Right cardiac atrium (tissue), 5 donors: ENCODE measurements around the gene TRIM33. TPM values are rescaled to one million over a fixed set of nuclear protein-coding genes. Genes with fewer than 3 reads are reported as not detected.
"Not testable (repeated sequence)": the region's sequence is repeated elsewhere in the genome, so short reads cannot be mapped to it uniquely, and the experiment has no call there.

Source experiments
- ATAC-seq, 2 donors: fragments of 200-7000 bp; cut with Tn5 transposase; one replicate each; pipeline versions ENCODE4 v1.8.0 to v1.9.1; 2020; ENCODE audit warnings: moderate library complexity in 2 of 2, mild to moderate bottlenecking in 1 of 2
- DNase-seq, 3 donors: peaks; one replicate each; pipeline ENCODE4 v3.0.0-alpha.2; 2020
- H3K27ac ChIP-seq: one replicate; pipeline ENCODE4 v1.5.1; 2013; ENCODE audit warnings: mild to moderate bottlenecking, low read length, control low read depth, moderate library complexity
- H3K27me3 ChIP-seq: one replicate; pipeline ENCODE4 v1.6.1; 2013; ENCODE audit not compliant: control insufficient read depth, insufficient read depth
- H3K4me1 ChIP-seq: one replicate; pipeline ENCODE4 v1.6.1; 2013; ENCODE audit warnings: low read length; ENCODE audit not compliant: control insufficient read depth, insufficient read depth
- H3K4me3 ChIP-seq: one replicate; pipeline ENCODE4 v1.5.1; 2013; ENCODE audit warnings: low read length, control low read depth
- H3K9me3 ChIP-seq: one replicate; pipeline ENCODE4 v1.6.1; 2013; ENCODE audit warnings: low read length; ENCODE audit not compliant: control insufficient read depth
- WGBS: extraction: QIAGEN DNeasy Blood & Tissue Kit; methylation state at CpG from one replicate; pipeline ENCODE4 v1.1.7; 2013; 5-methylcytosine and 5-hydroxymethylcytosine counted together
- intact Hi-C, 4 donors: fragments of 100-400 bp; cut with DNase I; formaldehyde crosslinking; loops; one replicate each; pipeline versions ENCODE4 v1.11.0 to v1.14.0; 2022 to 2023
- polyA plus RNA-seq: library from polyadenylated mRNA; stranded (reverse); fragments of 200-250 nt; gene quantifications from one replicate; pipeline ENCODE4 v1.2.3, GENCODE V29; 2013
- total RNA-seq, 4 donors: library from RNA; stranded (reverse); fragmentation: NEBNext Ultra II Directional; extraction: Animal tissue kit (Norgen Biotek cat#: 25700); gene quantifications; one replicate each; pipeline ENCODE4 v1.2.1, GENCODE V29; 2021
- donor health status: healthy with polysubstance abuse.
- donor health status: DM: no; HTN: yes; CAD: no.
- donor health status: DM: no; HTN: no; CAD: no.
- donor health status: DM: no; HTN: yes; CAD: no; lungs with severe emphysema.
- donor health status: DM: yes; HTN: yes; CAD: no.

Gene TRIM33
- total and polyA plus RNA-seq, 5 donors = 5.2 to 23.2 (median 18.1) TPM

GRCh38 chr1:114446198-114446597 is 64.8 kb downstream of the TRIM33 start:
- intact Hi-C loops = no loop called here
- WGBS = 94% methylated on average over 1 of the region's 1 CpG
- DNase-seq (no peak), ATAC-seq (no peak)
- no peak overlapping the region for H3K4me3 ChIP-seq
- no peaks in the 10 kb centered on the region for H3K27me3 ChIP-seq
- no peak overlapping the region for H3K27ac ChIP-seq
- peaks cover 2% of the 10 kb centered on the region for H3K4me1 ChIP-seq
- H3K9me3 ChIP-seq = no peaks in the 10 kb centered on the region

- intact Hi-C loops, H3K27ac ChIP-seq, ATAC-seq, DNase-seq, H3K27me3 ChIP-seq, H3K4me3 ChIP-seq, H3K4me1 ChIP-seq, H3K9me3 ChIP-seq: not testable (repeated sequence)
- 97% methylated on average over 4 of the region's 4 CpGs for WGBS
Measured at GRCh38 chr1:114443226-114443625, 67.8 kb downstream of the TRIM33 start.

- intact Hi-C loops = no loop called here
- 73% methylated on average over 3 of the region's 3 CpGs for WGBS
- ATAC-seq (no peak), DNase-seq (no peak)
- Histone ChIP-seq H3K27ac (no peak overlapping the region), H3K4me3 (no peak overlapping the region), H3K4me1 (no peaks in the 10 kb centered on the region), H3K27me3 (no peaks in the 10 kb centered on the region), H3K9me3 (no peaks in the 10 kb centered on the region)
Measured at GRCh38 chr1:114441332-114441731, 69.7 kb downstream of the TRIM33 start.

- Histone ChIP-seq H3K27me3 (no peaks in the 10 kb centered on the region), H3K4me3 (no peak overlapping the region), H3K27ac (no peak overlapping the region), H3K9me3 (no peaks in the 10 kb centered on the region), H3K4me1 (no peaks in the 10 kb centered on the region)
- DNase-seq = no peak
- intact Hi-C loops = no loop called here
- 99% methylated on average over 4 of the region's 4 CpGs for WGBS
- ATAC-seq = no peak
Measured at GRCh38 chr1:114439369-114439768, 71.6 kb downstream of the TRIM33 start.

DNA sequence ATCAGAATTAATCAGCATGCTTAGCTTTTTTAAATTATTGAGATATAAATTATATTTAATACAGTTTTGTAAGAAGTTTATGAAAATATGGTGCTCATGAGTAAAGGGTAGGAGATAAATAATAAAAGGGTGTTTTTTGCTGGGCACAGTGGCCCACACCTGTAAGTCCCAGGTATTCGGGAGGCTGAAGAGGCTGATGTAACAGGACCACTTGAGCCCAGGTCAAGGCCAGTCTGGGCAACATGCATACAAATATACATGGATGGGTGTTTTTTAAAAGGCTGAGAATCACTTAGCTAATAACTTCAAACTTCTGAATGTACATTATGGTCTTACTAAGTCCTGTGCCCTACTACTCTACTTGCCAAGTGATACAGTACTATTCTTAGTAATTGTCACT is 73.2 kb downstream of the TRIM33 start:
- ATAC-seq = no peak
- intact Hi-C loops = no loop called here
- WGBS = 85% methylated on average over 1 of the region's 1 CpG
- Histone ChIP-seq H3K4me3 (no peak overlapping the region), H3K27ac (no peak overlapping the region), H3K27me3 (no peaks in the 10 kb centered on the region), H3K9me3 (no peaks in the 10 kb centered on the region), H3K4me1 (no peaks in the 10 kb centered on the region)
- DNase-seq = no peak

DNA sequence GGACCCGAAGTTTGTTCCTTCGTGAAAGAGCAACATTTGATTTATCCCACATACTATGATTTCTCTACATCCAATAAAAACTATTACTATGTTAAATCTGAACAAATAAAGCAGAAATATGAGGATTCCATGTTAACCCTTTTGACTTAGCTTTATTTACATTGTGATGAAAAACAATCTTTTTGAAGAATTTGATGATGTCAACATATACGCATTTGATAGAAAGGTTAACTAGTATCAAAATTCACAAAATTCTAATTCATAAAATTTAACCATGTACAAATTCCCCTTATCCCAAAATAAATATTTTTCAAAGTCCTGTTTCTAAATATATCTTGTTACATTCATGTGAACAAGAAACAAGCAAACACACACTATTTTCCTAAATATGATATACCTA is 74.2 kb downstream of the TRIM33 start:
- Histone ChIP-seq H3K27me3 (no peaks in the 10 kb centered on the region), H3K4me3 (no peak overlapping the region), H3K27ac (no peak overlapping the region), H3K9me3 (no peaks in the 10 kb centered on the region), H3K4me1 (no peaks in the 10 kb centered on the region)
- intact Hi-C loops = no loop called here
- no peak for DNase-seq
- WGBS = 95% methylated on average over 3 of the region's 3 CpGs
- no peak for ATAC-seq

DNA sequence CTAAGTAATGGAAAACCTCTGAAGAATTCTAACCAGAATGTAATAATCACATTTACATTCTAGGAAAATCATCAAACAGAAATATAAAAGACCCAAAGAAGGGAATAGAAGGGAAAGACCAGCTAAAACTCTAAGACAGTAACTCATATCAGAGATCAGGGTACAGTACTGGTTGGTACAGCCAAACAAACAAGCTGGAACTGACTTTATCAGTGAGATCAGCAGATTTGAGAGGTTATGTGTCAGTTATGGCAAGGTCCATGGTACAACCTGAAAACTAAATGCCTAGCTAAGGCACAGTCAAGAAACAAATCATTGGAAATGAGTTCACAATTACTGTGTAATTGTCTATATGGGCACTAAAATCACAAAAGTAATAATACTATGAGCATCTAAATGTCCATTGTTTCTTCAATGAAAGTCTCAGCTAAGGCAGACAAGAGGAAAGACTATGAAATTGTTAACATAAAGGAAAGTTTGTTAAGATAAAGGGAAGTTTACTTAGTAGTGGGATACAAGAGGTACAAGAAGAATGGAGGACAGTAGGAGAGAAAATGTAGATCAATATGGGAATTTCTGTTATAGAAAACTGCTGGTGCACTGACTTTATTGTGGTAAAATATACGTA is 75.8 kb downstream of the TRIM33 start:
- 95% methylated on average over 1 of the region's 1 CpG for WGBS
- DNase-seq (no peak), ATAC-seq (no peak)
- H3K9me3 ChIP-seq = no peaks in the 10 kb centered on the region
- H3K4me3 ChIP-seq = no peak overlapping the region
- no peak overlapping the region for H3K27ac ChIP-seq
- H3K27me3 ChIP-seq = no peaks in the 10 kb centered on the region
- intact Hi-C loops = no loop called here
- H3K4me1 ChIP-seq = no peaks in the 10 kb centered on the region

DNA sequence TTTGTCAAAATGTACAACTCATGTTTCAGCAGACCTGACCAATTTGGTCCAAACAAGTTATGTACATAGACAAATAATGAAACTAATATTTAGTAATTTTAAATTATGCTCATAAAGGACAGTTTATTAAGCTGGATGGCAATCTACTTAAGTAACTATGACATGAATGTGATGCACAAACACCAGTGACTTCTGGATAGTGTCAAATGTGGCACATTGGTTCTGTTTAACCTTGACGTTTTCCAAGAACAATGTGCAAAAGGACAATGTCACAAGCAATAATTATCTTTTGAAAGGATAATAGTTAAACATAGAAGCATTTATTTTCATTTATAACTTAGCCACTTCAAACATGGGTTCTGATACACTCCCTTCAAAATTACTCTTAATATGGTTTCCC is 80.0 kb downstream of the TRIM33 start:
- no peaks in the 10 kb centered on the region for H3K27me3 ChIP-seq
- no peak overlapping the region for H3K4me3 ChIP-seq
- no peaks in the 10 kb centered on the region for H3K4me1 ChIP-seq
- no peak for ATAC-seq
- no peak for DNase-seq
- WGBS = 46% methylated on average over 1 of the region's 1 CpG
- intact Hi-C loops = no loop called here
- no peaks in the 10 kb centered on the region for H3K9me3 ChIP-seq
- H3K27ac ChIP-seq = no peak overlapping the region

DNA sequence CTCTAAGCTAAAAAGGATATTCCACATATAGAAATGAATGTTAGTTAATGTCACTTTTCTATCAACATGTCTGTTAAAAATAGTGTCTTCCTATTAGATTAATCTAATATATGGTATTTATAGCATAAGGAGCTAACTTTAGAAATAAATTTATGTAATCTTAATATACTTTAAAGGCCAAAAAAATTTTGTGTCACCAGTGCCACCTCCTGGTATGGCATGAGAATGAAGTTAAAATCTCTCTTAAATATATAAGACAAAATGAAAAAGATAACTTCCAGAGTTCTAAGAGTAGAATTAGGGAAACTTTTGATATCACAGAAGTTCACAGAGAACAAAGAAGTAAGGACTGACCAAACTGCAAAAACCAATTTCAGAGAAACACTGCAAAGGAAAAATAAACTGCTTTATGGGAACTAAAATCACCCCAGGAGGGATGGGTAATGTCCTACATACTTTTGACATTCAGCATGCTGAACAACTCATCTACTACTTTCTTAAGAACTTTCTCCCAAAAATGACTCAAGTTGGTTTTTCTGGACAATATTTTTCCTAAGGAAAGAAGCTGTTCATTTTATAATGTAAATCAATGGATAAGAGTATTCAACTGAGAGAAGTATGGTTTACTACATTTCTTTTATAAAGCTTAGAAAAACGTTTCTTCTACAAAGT is 82.8 kb downstream of the TRIM33 start:
- H3K4me3 ChIP-seq = no peak overlapping the region
- intact Hi-C loops = loop anchor here in 1 of 4 donors (5.0 kb wide), 1 partner anchor 81 kb away; no protein-coding TSS in a partner anchor
- no peaks in the 10 kb centered on the region for H3K4me1 ChIP-seq
- no peaks in the 10 kb centered on the region for H3K27me3 ChIP-seq
- DNase-seq (no peak), ATAC-seq (no peak)
- H3K27ac ChIP-seq = no peak overlapping the region
- WGBS = 71% methylated on average over 1 of the region's 1 CpG
- H3K9me3 ChIP-seq = no peaks in the 10 kb centered on the region

- Histone ChIP-seq H3K4me1 (no peaks in the 10 kb centered on the region), H3K27ac (no peak overlapping the region), H3K4me3 (no peak overlapping the region), H3K27me3 (no peaks in the 10 kb centered on the region), H3K9me3 (no peaks in the 10 kb centered on the region)
- ATAC-seq (no peak), DNase-seq (no peak)
- intact Hi-C loops = loop anchor here in 1 of 4 donors (5.0 kb wide), 1 partner anchor 80 kb away; no protein-coding TSS in a partner anchor
- 81% methylated on average over 3 of the region's 3 CpGs for WGBS
Measured at GRCh38 chr1:114427612-114428011, 83.4 kb downstream of the TRIM33 start.

DNA sequence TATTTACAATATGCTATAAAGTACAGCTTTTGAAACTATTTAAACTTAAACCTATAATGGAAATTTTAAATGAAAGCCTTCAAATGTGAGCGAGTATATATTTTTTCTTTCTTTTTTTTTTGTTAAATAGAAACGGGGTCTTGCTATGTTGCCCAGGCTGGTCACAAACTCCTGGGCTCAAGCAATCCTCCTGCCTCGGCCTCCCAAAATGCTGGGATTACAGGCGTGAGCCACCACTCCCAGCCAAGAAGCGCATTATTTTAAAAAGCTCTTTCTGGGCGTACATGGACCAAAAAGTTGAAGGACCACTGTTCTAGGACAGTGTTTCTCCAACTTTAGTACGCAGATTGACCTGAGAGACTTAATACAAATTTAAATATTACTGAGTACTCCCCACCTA is 87.5 kb downstream of the TRIM33 start:
- no peak for ATAC-seq
- H3K9me3 ChIP-seq = no peaks in the 10 kb centered on the region
- no peak for DNase-seq
- H3K4me3 ChIP-seq = no peak overlapping the region
- H3K27ac ChIP-seq = no peak overlapping the region
- no peaks in the 10 kb centered on the region for H3K27me3 ChIP-seq
- H3K4me1 ChIP-seq = no peaks in the 10 kb centered on the region
- 99% methylated on average over 7 of the region's 7 CpGs for WGBS
- intact Hi-C loops = no loop called here
